Adrenal gland (tissue), 12 donors: ENCODE results near the gene CACNA1A. TPM values are rescaled to one million over a fixed set of nuclear protein-coding genes. Genes with fewer than 3 reads are reported as not detected.

ENCODE experiments used
- DNase-seq, 7 donors: peaks; one replicate each; pipeline ENCODE4 v3.0.0-alpha.2; 2019 to 2020
- H3K27ac ChIP-seq, 5 donors: fragments of 200-600 bp; sonication (generic) in 4 of 5; 1 replicate in 3 of 5; 2 replicates in 2 of 5; pipeline versions ENCODE4 v1.5.1 to v1.8.0; 2016 to 2020; ENCODE audit warnings: mild to moderate bottlenecking in 1 of 5
- H3K27me3 ChIP-seq: fragments of 200-600 bp; 2 replicates; pipeline ENCODE4 v1.8.0; 2021
- H3K36me3 ChIP-seq, 2 donors: fragments of 200-600 bp; replicated peaks in 1 of 2; 1 replicate in 1 of 2; 2 replicates in 1 of 2; pipeline versions ENCODE4 v1.5.1 to v1.8.0; 2018 to 2022
- H3K4me1 ChIP-seq, 2 donors: fragments of 200-600 bp; replicated peaks in 1 of 2; 1 replicate in 1 of 2; 2 replicates in 1 of 2; pipeline versions ENCODE4 v1.5.1 to v1.8.0; 2018 to 2021
- H3K4me3 ChIP-seq, 4 donors: fragments of 200-600 bp; sonication (generic) in 3 of 4; one replicate each; pipeline ENCODE4 v1.5.1; 2016 to 2018
- H3K9me3 ChIP-seq, 3 donors: fragments of 200-600 bp; sonication (generic) in 1 of 3; replicated peaks in 1 of 3; 1 replicate in 2 of 3; 2 replicates in 1 of 3; pipeline versions ENCODE4 v1.5.1 to v1.8.0; 2016 to 2021
- POLR2A ChIP-seq, 2 donors: fragments of 450-650 bp; IDR thresholded peaks; one replicate each; pipeline ENCODE4 v1.6.1; 2017; ENCODE audit warnings: antibody characterized with exemption in 2 of 2, mild to moderate bottlenecking in 2 of 2, moderate library complexity in 1 of 2
- WGBS, 4 donors: extraction: QIAGEN DNeasy Blood & Tissue Kit in 2 of 4; methylation state at CpG; one replicate each; pipeline versions ENCODE4 v1.1.5 to v1.1.7; 2013 to 2017; 5-methylcytosine and 5-hydroxymethylcytosine counted together
- intact Hi-C, 2 donors: fragments of 100-400 bp; cut with DNase I; formaldehyde crosslinking; loops; one replicate each; pipeline versions ENCODE4 v1.14.1 to v1.15.0; 2022 to 2023
- polyA plus RNA-seq, 3 donors: library from polyadenylated mRNA; stranded (reverse); fragments of 200-250 nt in 2 of 3; fragments of 350-450 nt in 1 of 3; fragmentation: Illumina TruSeq in 1 of 3; extraction: RNeasy Lipid Tissue Mini Kit (QIAGEN cat#74804) in 1 of 3; gene quantifications; one replicate each; pipeline ENCODE4 v1.2.3, GENCODE V29; 2013 to 2014
- total RNA-seq, 9 donors: library from RNA; depleted of rRNA in 4 of 9; stranded (reverse); fragments of >200 nt in 4 of 9; fragments of 120-200 nt in 1 of 9; fragmentation: NEBNext Ultra II Directional in 1 of 9; extraction: Animal tissue kit (Norgen Biotek cat#: 25700) in 1 of 9; gene quantifications; one replicate each; pipeline versions ENCODE4 v1.1.0 to v1.2.4, GENCODE V29; 2013 to 2023
- TF ChIP-seq, protein P1 (sequence below), 6 experiments: fragments of 450-650 bp in 4 of 6; fragments of 200-600 bp in 2 of 6; sonication (generic) in 1 of 6; IDR thresholded peaks; 1 replicate in 5 of 6; 2 replicates in 1 of 6; pipeline versions ENCODE4 v1.5.1 to v1.8.0; 2016 to 2021; ENCODE audit warnings: antibody characterized with exemption in 6 of 6, mild to moderate bottlenecking in 2 of 6, moderate library complexity in 1 of 6
- donor health status: healthy with polysubstance abuse.
- donor health status: Bipolar disorder and iron deficiency.
- donor health status: DM: yes; HTN: yes; CAD: no.
- donor health status: DM: no; HTN: no; CAD: no.
- donor health status: DM: no; HTN: no; CAD: no.
- donor health status: DM: yes; HTN: yes; CAD: no.

Gene CACNA1A
- total and polyA plus RNA-seq, 12 donors: 0.28 to 35.4 (median 2.8) TPM; not detected in 1

DNA sequence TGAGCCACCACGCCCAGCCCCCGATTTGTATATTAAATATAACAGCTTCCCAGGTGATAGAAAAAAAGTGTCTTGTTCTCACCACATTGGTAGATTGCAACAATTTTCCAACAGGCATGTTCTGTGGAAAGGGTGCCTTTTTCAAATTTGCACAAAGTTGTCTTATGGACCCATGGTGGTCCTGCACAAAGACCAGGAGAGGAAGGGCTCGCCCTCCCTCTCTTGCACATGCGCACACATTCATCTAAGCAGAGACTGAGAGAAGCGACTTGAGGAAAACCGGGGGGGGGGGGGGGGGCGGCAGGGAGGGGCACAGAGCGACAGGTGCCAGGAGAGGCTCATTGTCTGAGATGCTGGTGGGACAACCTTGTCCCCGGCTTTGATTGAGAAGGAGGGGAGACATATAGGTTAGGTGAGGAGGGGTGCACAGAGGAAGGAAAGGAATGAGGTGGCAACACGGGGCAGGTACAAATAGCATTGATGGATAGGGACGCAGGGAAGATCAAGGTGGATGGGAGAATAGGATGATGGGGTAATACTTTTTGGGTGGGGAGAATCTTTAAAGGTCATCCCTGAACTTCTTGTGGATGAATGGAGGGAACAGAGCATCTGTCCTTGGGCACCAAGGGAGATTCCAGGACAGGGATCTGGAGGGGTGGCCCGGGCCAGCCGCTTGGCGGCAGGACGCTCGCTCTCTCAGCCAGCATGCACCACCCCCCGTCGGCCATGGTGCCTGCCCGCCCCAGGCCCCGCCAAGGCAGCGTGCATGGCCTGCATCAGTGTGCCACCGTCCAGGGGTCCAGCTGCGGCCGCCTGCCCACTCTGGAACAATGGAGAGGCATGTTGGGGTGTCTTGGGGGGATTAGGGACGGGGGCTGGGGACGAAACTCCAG is 280.1 kb downstream of the CACNA1A start:
- 75 to 82% (median 79%) methylated on average over 15 to 26 of the region's 26 CpGs for WGBS, 4 donors
- H3K4me1 ChIP-seq: no peaks in the 10 kb centered on the region
- no peak for DNase-seq
- H3K4me3 ChIP-seq: no peak overlapping the region
- no peaks in the 10 kb centered on the region for H3K9me3 ChIP-seq
- TF ChIP-seq, protein P1, sequence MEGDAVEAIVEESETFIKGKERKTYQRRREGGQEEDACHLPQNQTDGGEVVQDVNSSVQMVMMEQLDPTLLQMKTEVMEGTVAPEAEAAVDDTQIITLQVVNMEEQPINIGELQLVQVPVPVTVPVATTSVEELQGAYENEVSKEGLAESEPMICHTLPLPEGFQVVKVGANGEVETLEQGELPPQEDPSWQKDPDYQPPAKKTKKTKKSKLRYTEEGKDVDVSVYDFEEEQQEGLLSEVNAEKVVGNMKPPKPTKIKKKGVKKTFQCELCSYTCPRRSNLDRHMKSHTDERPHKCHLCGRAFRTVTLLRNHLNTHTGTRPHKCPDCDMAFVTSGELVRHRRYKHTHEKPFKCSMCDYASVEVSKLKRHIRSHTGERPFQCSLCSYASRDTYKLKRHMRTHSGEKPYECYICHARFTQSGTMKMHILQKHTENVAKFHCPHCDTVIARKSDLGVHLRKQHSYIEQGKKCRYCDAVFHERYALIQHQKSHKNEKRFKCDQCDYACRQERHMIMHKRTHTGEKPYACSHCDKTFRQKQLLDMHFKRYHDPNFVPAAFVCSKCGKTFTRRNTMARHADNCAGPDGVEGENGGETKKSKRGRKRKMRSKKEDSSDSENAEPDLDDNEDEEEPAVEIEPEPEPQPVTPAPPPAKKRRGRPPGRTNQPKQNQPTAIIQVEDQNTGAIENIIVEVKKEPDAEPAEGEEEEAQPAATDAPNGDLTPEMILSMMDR (IDR thresholded peaks at IDR 0.05): no peak
- TF ChIP-seq POLR2A (IDR thresholded peaks at IDR 0.05): no peak
- H3K27ac ChIP-seq: no peak overlapping the region
- no peaks in the 10 kb centered on the region for H3K36me3 ChIP-seq
- intact Hi-C loops: no loop called here
- peaks cover 3% of the 10 kb centered on the region for H3K27me3 ChIP-seq

DNA sequence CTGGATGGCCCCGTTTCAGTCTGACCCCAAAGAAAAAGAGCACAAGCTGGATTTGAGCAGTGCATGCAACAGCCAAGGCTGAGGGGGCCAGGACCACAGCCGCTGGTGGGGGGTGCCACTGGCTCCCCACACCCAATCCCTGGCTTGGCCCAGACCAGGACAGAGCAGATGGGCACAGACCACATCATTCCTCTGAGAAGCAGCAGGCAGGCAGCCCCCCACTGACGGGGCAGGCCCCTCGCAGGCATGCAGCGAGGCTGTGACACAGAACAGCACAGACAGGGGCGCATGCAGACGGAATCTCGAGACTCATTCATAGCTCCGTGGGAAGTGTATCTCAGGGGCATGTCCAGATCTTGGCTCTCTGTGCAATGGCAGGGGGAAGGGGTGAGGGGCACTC is 281.2 kb downstream of the CACNA1A start:
- H3K27ac ChIP-seq: no peak overlapping the region
- TF ChIP-seq POLR2A (IDR thresholded peaks at IDR 0.05): no peak
- TF ChIP-seq, protein P1 (IDR thresholded peaks at IDR 0.05): no peak
- no peaks in the 10 kb centered on the region for H3K36me3 ChIP-seq
- no peak overlapping the region for H3K4me3 ChIP-seq
- no peaks in the 10 kb centered on the region for H3K4me1 ChIP-seq
- H3K9me3 ChIP-seq: no peaks in the 10 kb centered on the region
- peaks cover 3% of the 10 kb centered on the region for H3K27me3 ChIP-seq
- DNase-seq: no peak
- WGBS, 4 donors: 47 to 60% (median 53%) methylated on average over 2 to 9 of the region's 9 CpGs; no CpG with 5 or more reads in 1 of the 4 donors
- intact Hi-C loops: no loop called here

DNA sequence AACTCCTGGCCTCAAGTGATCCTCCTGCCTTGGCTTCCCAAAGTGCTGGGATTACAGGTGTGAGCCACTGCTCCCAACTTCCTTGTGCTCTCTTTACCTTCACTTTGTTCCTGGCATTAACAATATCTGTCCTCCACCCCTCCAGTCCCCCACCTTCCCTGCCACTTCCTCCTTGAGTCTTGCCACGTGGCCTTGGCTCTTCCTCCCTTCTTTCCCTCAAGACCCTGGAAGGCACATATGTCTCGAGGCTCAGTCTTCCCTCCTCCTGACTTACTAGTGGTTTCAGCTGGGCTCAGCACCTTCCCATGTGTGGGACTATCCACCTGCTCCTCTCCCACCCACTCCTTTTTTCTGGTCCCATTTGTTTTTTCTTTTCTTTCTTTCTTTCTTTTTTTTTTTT is 285.4 kb downstream of the CACNA1A start:
- DNase-seq: no peak
- H3K4me3 ChIP-seq: no peak overlapping the region
- no peaks in the 10 kb centered on the region for H3K27me3 ChIP-seq
- no peaks in the 10 kb centered on the region for H3K4me1 ChIP-seq
- intact Hi-C loops: no loop called here
- no peaks in the 10 kb centered on the region for H3K9me3 ChIP-seq
- no peaks in the 10 kb centered on the region for H3K36me3 ChIP-seq
- no peak for TF ChIP-seq POLR2A (IDR thresholded peaks at IDR 0.05)
- H3K27ac ChIP-seq: no peak overlapping the region
- 40 to 51% (median 47%) methylated on average over 2 of the region's 2 CpGs for WGBS, 4 donors

DNA sequence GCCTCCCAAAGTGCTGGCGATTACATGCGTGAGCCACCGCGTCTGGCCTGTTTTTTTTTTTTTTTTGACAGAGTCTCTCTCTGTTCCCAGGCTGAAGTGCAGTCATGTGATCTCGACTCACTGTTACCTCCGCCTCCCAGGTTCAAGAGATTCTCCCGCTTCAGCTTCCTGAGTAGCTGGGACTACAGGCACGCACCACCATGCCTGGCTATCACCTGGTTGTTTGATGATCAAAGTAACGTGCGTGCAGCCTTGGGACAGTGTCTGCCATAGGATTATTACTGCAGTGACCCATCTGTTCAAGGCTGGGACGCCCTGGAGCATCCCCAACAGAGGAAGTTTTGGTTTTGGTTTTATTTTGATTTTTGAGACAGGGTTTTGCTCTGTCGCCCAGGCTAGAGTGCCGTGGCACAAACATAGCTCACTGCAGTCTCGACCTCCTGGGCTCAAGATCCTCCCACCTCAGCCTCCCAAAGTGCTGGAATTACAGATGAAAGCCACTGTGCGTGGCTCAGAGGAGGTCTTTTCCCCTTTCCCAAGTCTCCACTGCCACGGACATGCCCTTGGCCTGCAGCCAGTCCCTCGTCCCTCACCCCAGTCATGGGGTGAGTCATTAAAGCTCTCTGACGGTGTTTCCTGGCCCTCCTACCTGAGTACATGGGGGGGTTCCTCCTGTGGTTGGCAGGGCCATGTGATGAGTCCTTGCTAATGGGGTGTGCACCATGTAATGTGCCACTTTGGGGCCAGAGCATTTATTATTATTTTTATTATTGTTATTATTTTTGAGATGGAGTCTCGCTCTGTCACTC is 290.5 kb downstream of the CACNA1A start:
- TF ChIP-seq, protein P1 (IDR thresholded peaks at IDR 0.05): no peak
- no peak for TF ChIP-seq POLR2A (IDR thresholded peaks at IDR 0.05)
- Histone ChIP-seq H3K36me3 (no peaks in the 10 kb centered on the region), H3K27me3 (no peaks in the 10 kb centered on the region), H3K9me3 (no peaks in the 10 kb centered on the region), H3K4me1 (no peaks in the 10 kb centered on the region), H3K27ac (no peak overlapping the region), H3K4me3 (no peak overlapping the region)
- WGBS, 4 donors: 47 to 54% (median 50%) methylated on average over 19 of the region's 19 CpGs
- DNase-seq: peak in 2 of 7 donors; percentile 10 to 49
- intact Hi-C loops: no loop called here
